SIG-M5 treated with dmso at 0.1 percent for 504 hours (cell line): ENCODE measurements around the gene SMCO1.
A peak's percentile ranks its signal among the peaks of the same experiment; 100 is the strongest.
"Not testable (repeated sequence)": the region's sequence is repeated elsewhere in the genome, so short reads cannot be mapped to it uniquely, and the experiment has no call there.

Experiments used
- DNase-seq: peaks from one replicate; lab custom pipeline; 2025; ENCODE audit not compliant: unreplicated experiment; lab: John Stamatoyannopoulos, UW

Gene SMCO1

GRCh38 chr3:196523841-196524240 lies 8.7 kb upstream of the SMCO1 start:
- DNase-seq: no peak

GRCh38 chr3:196521291-196521690 lies 6.1 kb upstream of the SMCO1 start:
- DNase-seq: not testable (repeated sequence)

- DNase-seq: no peak
These were observed 4.6 kb upstream of the SMCO1 start for GRCh38 chr3:196519718-196520082.

GRCh38 chr3:196518966-196519717 lies 4.0 kb upstream of the SMCO1 start:
- DNase-seq: peak; percentile 70

GRCh38 chr3:196517919-196518318 lies 2.8 kb upstream of the SMCO1 start:
- DNase-seq: no peak

- DNase-seq: peak; percentile 21
These were observed 2.1 kb upstream of the SMCO1 start for GRCh38 chr3:196517162-196517800.

GRCh38 chr3:196514350-196514716 lies 813 bp downstream of the SMCO1 start:
- DNase-seq: no peak

- no peak for DNase-seq
These were observed 1.3 kb downstream of the SMCO1 start for GRCh38 chr3:196513697-196514349.

- DNase-seq: not testable (repeated sequence)
These were observed 3.3 kb downstream of the SMCO1 start for GRCh38 chr3:196511646-196512425.

- DNase-seq: not testable (repeated sequence)
These were observed 4.0 kb downstream of the SMCO1 start for GRCh38 chr3:196511108-196511507.

GRCh38 chr3:196506687-196507086 lies 8.5 kb downstream of the SMCO1 start:
- DNase-seq: no peak

GRCh38 chr3:196504556-196504955 lies 10.6 kb downstream of the SMCO1 start:
- DNase-seq: no peak

- not testable (repeated sequence) for DNase-seq
These were observed 11.1 kb downstream of the SMCO1 start for GRCh38 chr3:196504077-196504398.

- peak; percentile 98 for DNase-seq
These were observed 11.7 kb downstream of the SMCO1 start, which contains the start of gene RNF168 for GRCh38 chr3:196503196-196504076. TSS of gene RNF168 (minus strand) at chr3:196503768. CDS start at chr3:196503173, 595 bp downstream.

GRCh38 chr3:196502775-196503195 lies 12.4 kb downstream of the SMCO1 start:
- DNase-seq: peak; percentile 75

GRCh38 chr3:196501316-196502044 lies 13.7 kb downstream of the SMCO1 start:
- DNase-seq: peak; percentile 25

GRCh38 chr3:196499807-196500524 lies 15.2 kb downstream of the SMCO1 start:
- no peak for DNase-seq

- DNase-seq: no peak
These were observed 16.1 kb downstream of the SMCO1 start for GRCh38 chr3:196499061-196499460.

GRCh38 chr3:196498297-196498696 lies 16.8 kb downstream of the SMCO1 start:
- no peak for DNase-seq
